ENCODE measurements around the gene HABP2.

HABP2 gene

GRCh38 chr10:113524539-113525490 lies 28.0 kb upstream of the HABP2 start:
- DNase-seq = no peak
- in situ Hi-C loops (cut with MboI; ENCODE audit: low pct_unique_long_range_greater_than_20kb, low sequenced_read_pairs) = no loop called here

GRCh38 chr10:113525713-113526112 lies 27.1 kb upstream of the HABP2 start:
- DNase-seq = no peak
- in situ Hi-C loops (cut with MboI; ENCODE audit: low pct_unique_long_range_greater_than_20kb, low sequenced_read_pairs) = no loop called here

- no peak for DNase-seq
- in situ Hi-C loops (cut with MboI; ENCODE audit: low pct_unique_long_range_greater_than_20kb, low sequenced_read_pairs) = no loop called here
These were observed 25.5 kb upstream of the HABP2 start for GRCh38 chr10:113527211-113527906.

- DNase-seq = no peak
- in situ Hi-C loops (cut with MboI; ENCODE audit: low pct_unique_long_range_greater_than_20kb, low sequenced_read_pairs) = no loop called here
These were observed 24.0 kb upstream of the HABP2 start for GRCh38 chr10:113528876-113529275.

GRCh38 chr10:113529575-113529974 lies 23.3 kb upstream of the HABP2 start:
- in situ Hi-C loops (cut with MboI; ENCODE audit: low pct_unique_long_range_greater_than_20kb, low sequenced_read_pairs) = no loop called here
- no peak for DNase-seq

GRCh38 chr10:113530476-113530875 lies 22.4 kb upstream of the HABP2 start:
- no peak for DNase-seq
- in situ Hi-C loops (cut with MboI; ENCODE audit: low pct_unique_long_range_greater_than_20kb, low sequenced_read_pairs) = no loop called here

- DNase-seq = no peak
- in situ Hi-C loops (cut with MboI; ENCODE audit: low pct_unique_long_range_greater_than_20kb, low sequenced_read_pairs) = no loop called here
These were observed 20.1 kb upstream of the HABP2 start for GRCh38 chr10:113532724-113533123.

- in situ Hi-C loops (cut with MboI; ENCODE audit: low pct_unique_long_range_greater_than_20kb, low sequenced_read_pairs) = no loop called here
- no peak for DNase-seq
These were observed 19.1 kb upstream of the HABP2 start for GRCh38 chr10:113533801-113534200.

- in situ Hi-C loops (cut with MboI; ENCODE audit: low pct_unique_long_range_greater_than_20kb, low sequenced_read_pairs) = no loop called here
- no peak for DNase-seq
These were observed 18.4 kb upstream of the HABP2 start for GRCh38 chr10:113534423-113534822.

GRCh38 chr10:113537672-113538071 lies 15.2 kb upstream of the HABP2 start:
- in situ Hi-C loops (cut with MboI; ENCODE audit: low pct_unique_long_range_greater_than_20kb, low sequenced_read_pairs) = no loop called here
- no peak for DNase-seq

GRCh38 chr10:113538151-113538550 lies 14.7 kb upstream of the HABP2 start:
- no peak for DNase-seq
- in situ Hi-C loops (cut with MboI; ENCODE audit: low pct_unique_long_range_greater_than_20kb, low sequenced_read_pairs) = no loop called here

- DNase-seq = peak; percentile 40
- in situ Hi-C loops (cut with MboI; ENCODE audit: low pct_unique_long_range_greater_than_20kb, low sequenced_read_pairs) = no loop called here
These were observed 13.1 kb upstream of the HABP2 start for GRCh38 chr10:113539789-113540188.

- in situ Hi-C loops (cut with MboI; ENCODE audit: low pct_unique_long_range_greater_than_20kb, low sequenced_read_pairs) = no loop called here
These were observed 11.9 kb upstream of the HABP2 start for GRCh38 chr10:113540845-113541548.

GRCh38 chr10:113541549-113541927 lies 11.3 kb upstream of the HABP2 start:
- in situ Hi-C loops (cut with MboI; ENCODE audit: low pct_unique_long_range_greater_than_20kb, low sequenced_read_pairs) = no loop called here
- no peak for DNase-seq

More at GRCh38 chr10:113540845-113541548, 11.9 kb upstream of the HABP2 start:
- no peak for DNase-seq

GRCh38 chr10:113543107-113543955 lies 9.5 kb upstream of the HABP2 start:
- in situ Hi-C loops (cut with MboI; ENCODE audit: low pct_unique_long_range_greater_than_20kb, low sequenced_read_pairs) = no loop called here
- DNase-seq = no peak

- in situ Hi-C loops (cut with MboI; ENCODE audit: low pct_unique_long_range_greater_than_20kb, low sequenced_read_pairs) = no loop called here
- no peak for DNase-seq
These were observed 8.5 kb upstream of the HABP2 start for GRCh38 chr10:113544392-113544791.

- in situ Hi-C loops (cut with MboI; ENCODE audit: low pct_unique_long_range_greater_than_20kb, low sequenced_read_pairs) = no loop called here
- no peak for DNase-seq
These were observed 5.4 kb upstream of the HABP2 start for GRCh38 chr10:113547426-113547825.

- in situ Hi-C loops (cut with MboI; ENCODE audit: low pct_unique_long_range_greater_than_20kb, low sequenced_read_pairs) = no loop called here
- DNase-seq = no peak
These were observed 3.0 kb upstream of the HABP2 start for GRCh38 chr10:113549856-113550255.

- peak; percentile 66 for DNase-seq
- in situ Hi-C loops (cut with MboI; ENCODE audit: low pct_unique_long_range_greater_than_20kb, low sequenced_read_pairs) = no loop called here
These were observed 2.5 kb upstream of the HABP2 start for GRCh38 chr10:113550365-113550764.
